NT2/D1 (cell line): Measurements from ENCODE around the gene ZSCAN2.

Experiments
- SUZ12 ChIP-seq: IDR thresholded peaks from 2 replicates; pipeline ENCODE4 v1.6.1; 2011; ENCODE audit not compliant: insufficient read length, insufficient read depth; ENCODE audit errors: extremely low read depth
- YY1 ChIP-seq: IDR thresholded peaks from 2 replicates; pipeline ENCODE4 v1.6.1; 2011; ENCODE audit not compliant: insufficient read length, insufficient read depth
- ZNF274 ChIP-seq: IDR thresholded peaks from 2 replicates; pipeline ENCODE4 v1.6.1; 2011; ENCODE audit warnings: mild to moderate bottlenecking, low read depth, low read length

- TF ChIP-seq ZNF274: no peak
- no peak for TF ChIP-seq SUZ12
- no peak for TF ChIP-seq YY1
Measured at GRCh38 chr15:84598993-84599392, 1.8 kb upstream of the ZSCAN2 start.
